ENCODE data around the gene PRKG1. TPM values are rescaled to one million over a fixed set of nuclear protein-coding genes. Genes with fewer than 3 reads are reported as not detected.

PRKG1 gene
- total RNA-seq, 1 experiment from 2014 or later: 0.21 TPM

DNA sequence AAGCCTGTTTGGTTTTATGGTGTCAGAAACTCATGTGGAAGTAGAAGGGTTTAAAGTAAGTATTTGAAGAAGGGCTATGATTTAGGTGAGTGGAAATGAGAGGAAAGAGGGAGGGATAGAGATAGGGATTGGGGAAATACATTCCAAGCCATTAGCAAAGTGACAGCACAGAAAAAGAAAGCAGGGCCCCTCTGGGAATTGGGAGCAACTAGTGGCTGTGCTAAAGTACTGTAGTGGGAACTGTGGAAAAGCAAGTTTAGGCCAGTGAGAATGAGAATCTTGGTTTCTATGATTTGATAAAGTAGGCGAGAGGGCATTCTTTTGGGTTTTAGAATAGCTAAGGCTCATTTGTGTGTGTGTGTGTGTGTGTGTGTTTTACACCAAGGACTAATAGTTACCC is 5.0 kb downstream of the PRKG1 start:
- DNase-seq: no peak
- no peaks in the 10 kb centered on the region for H3K9me3 Mint-ChIP-seq (ENCODE audit: low read depth, unreplicated experiment)
- no peaks in the 10 kb centered on the region for H3K4me1 Mint-ChIP-seq (ENCODE audit: low read depth, unreplicated experiment)
- TF ChIP-seq, protein P1, sequence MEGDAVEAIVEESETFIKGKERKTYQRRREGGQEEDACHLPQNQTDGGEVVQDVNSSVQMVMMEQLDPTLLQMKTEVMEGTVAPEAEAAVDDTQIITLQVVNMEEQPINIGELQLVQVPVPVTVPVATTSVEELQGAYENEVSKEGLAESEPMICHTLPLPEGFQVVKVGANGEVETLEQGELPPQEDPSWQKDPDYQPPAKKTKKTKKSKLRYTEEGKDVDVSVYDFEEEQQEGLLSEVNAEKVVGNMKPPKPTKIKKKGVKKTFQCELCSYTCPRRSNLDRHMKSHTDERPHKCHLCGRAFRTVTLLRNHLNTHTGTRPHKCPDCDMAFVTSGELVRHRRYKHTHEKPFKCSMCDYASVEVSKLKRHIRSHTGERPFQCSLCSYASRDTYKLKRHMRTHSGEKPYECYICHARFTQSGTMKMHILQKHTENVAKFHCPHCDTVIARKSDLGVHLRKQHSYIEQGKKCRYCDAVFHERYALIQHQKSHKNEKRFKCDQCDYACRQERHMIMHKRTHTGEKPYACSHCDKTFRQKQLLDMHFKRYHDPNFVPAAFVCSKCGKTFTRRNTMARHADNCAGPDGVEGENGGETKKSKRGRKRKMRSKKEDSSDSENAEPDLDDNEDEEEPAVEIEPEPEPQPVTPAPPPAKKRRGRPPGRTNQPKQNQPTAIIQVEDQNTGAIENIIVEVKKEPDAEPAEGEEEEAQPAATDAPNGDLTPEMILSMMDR (IDR thresholded peaks at IDR 0.05; ENCODE audit: unreplicated experiment): no peak
- CTCF ChIA-PET: no interaction called here
- intact Hi-C loops (cut with micrococcal nuclease; ENCODE audit: unreplicated experiment): no loop called here
- peaks cover 5% of the 10 kb centered on the region for H3K36me3 Mint-ChIP-seq (ENCODE audit: insufficient read depth, unreplicated experiment)
- peaks cover 59% of the 10 kb centered on the region for H3K27me3 Mint-ChIP-seq (ENCODE audit: unreplicated experiment)
- H3K27ac Mint-ChIP-seq (ENCODE audit: unreplicated experiment): no peak overlapping the region
- BruUV-seq (replicated peaks): no TSS peak
- H3K4me3 Mint-ChIP-seq (ENCODE audit: low read depth, unreplicated experiment): no peak overlapping the region

DNA sequence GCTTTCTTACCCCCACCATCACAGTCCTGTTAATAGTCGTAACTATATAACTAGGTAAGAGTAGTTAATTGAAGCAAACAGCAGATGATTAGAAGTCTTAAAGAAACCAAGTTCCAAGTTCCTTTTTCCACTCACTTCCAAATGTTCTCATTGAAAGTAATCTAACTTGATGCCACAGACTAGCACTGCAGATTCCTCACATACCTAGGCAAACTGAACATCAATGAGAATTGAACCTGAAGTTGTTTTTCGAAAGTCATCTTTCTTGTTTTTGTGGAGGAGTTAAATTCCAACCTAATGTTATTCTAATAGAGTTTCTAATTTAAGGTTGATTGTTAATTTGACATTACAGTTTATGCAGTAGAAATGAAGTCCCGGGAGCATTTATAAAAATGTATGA is 5.5 kb downstream of the PRKG1 start:
- no TSS peak for BruUV-seq (replicated peaks)

DNA sequence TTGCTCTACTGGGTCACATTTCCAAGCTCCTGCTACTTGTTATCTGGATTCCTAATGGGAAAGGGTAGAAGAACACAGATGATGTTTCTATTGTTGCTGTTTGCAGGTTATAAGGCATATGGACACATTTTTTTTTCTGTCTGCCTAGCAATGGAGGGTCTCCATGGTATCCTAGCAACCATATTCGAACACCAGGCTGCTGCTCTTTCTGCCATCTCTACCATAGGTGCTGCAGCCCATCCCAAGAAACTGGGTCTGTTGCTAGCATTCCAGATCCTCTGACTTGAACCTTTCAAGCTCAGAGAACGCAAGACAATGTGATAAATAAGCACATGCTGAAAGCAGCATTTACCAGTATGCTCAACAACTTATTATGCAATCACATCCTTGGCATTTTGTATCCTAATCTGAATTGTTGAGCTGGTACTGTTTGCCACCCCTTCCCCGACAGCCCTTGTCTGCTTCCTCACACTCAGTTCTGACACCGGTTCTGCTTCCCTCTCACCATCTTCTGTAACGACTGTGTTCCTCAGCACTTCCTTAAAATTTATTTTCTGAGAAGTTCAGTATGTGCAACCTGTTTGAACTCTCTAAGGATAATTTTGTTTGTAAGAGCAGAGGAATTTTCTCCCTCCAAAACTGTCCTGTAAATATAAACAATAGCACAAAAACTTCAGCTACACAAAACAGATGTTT is 6.2 kb downstream of the PRKG1 start:
- Mint-ChIP-seq H3K4me1 (ENCODE audit: low read depth, unreplicated experiment) (no peaks in the 10 kb centered on the region), H3K27ac (ENCODE audit: unreplicated experiment) (no peak overlapping the region), H3K9me3 (ENCODE audit: low read depth, unreplicated experiment) (no peaks in the 10 kb centered on the region), H3K27me3 (ENCODE audit: unreplicated experiment) (peaks cover 48% of the 10 kb centered on the region), H3K4me3 (ENCODE audit: low read depth, unreplicated experiment) (no peak overlapping the region), H3K36me3 (ENCODE audit: insufficient read depth, unreplicated experiment) (no peaks in the 10 kb centered on the region)
- DNase-seq: no peak
- CTCF ChIA-PET: no interaction called here
- intact Hi-C loops (cut with micrococcal nuclease; ENCODE audit: unreplicated experiment): no loop called here
- TF ChIP-seq, protein P1 (IDR thresholded peaks at IDR 0.05; ENCODE audit: unreplicated experiment): no peak
- BruUV-seq (replicated peaks): no TSS peak

More for the DNA sequence above, 5.5 kb downstream of the PRKG1 start:
- H3K36me3 Mint-ChIP-seq (ENCODE audit: insufficient read depth, unreplicated experiment): peaks cover under 1% of the 10 kb centered on the region
- H3K27ac Mint-ChIP-seq (ENCODE audit: unreplicated experiment): no peak overlapping the region
- no peaks in the 10 kb centered on the region for H3K9me3 Mint-ChIP-seq (ENCODE audit: low read depth, unreplicated experiment)
- DNase-seq: no peak
- H3K4me1 Mint-ChIP-seq (ENCODE audit: low read depth, unreplicated experiment): no peaks in the 10 kb centered on the region
- intact Hi-C loops (cut with micrococcal nuclease; ENCODE audit: unreplicated experiment): no loop called here
- CTCF ChIA-PET: no interaction called here
- no peak overlapping the region for H3K4me3 Mint-ChIP-seq (ENCODE audit: low read depth, unreplicated experiment)
- peaks cover 55% of the 10 kb centered on the region for H3K27me3 Mint-ChIP-seq (ENCODE audit: unreplicated experiment)
- TF ChIP-seq, protein P1 (IDR thresholded peaks at IDR 0.05; ENCODE audit: unreplicated experiment): no peak

- TF ChIP-seq, protein P1 (IDR thresholded peaks at IDR 0.05; ENCODE audit: unreplicated experiment): no peak
- no TSS peak for BruUV-seq (replicated peaks)
- CTCF ChIA-PET: no interaction called here
- Mint-ChIP-seq H3K27ac (ENCODE audit: unreplicated experiment) (no peak overlapping the region), H3K9me3 (ENCODE audit: low read depth, unreplicated experiment) (no peaks in the 10 kb centered on the region), H3K4me1 (ENCODE audit: low read depth, unreplicated experiment) (no peaks in the 10 kb centered on the region), H3K36me3 (ENCODE audit: insufficient read depth, unreplicated experiment) (no peaks in the 10 kb centered on the region), H3K4me3 (ENCODE audit: low read depth, unreplicated experiment) (no peak overlapping the region), H3K27me3 (ENCODE audit: unreplicated experiment) (peaks cover 33% of the 10 kb centered on the region)
- intact Hi-C loops (cut with micrococcal nuclease; ENCODE audit: unreplicated experiment): no loop called here
- DNase-seq: no peak
Measured at GRCh38 chr10:51082857-51083256, 8.6 kb downstream of the PRKG1 start.
